Aorta (tissue), 5 donors: ENCODE measurements around the gene DLX4. TPM values are rescaled to one million over a fixed set of nuclear protein-coding genes. Genes with fewer than 3 reads are reported as not detected.

Source experiments
- ATAC-seq: fragments of 200-7000 bp; cut with Tn5 transposase; one replicate; pipeline ENCODE4 v1.9.1; 2022; ENCODE audit warnings: moderate library complexity; ENCODE audit not compliant: low FRiP score
- DNase-seq, 2 donors: peaks; one replicate each; pipeline ENCODE4 v3.0.0-alpha.2; 2020
- H3K27ac ChIP-seq, 2 donors: one replicate each; pipeline ENCODE4 v1.5.1; 2013; ENCODE audit warnings: low read length in 2 of 2, mild to moderate bottlenecking in 2 of 2, moderate library complexity in 2 of 2, control low read depth in 1 of 2, inconsistent platforms in 1 of 2, low read depth in 1 of 2
- H3K27me3 ChIP-seq, 2 donors: one replicate each; pipeline ENCODE4 v1.6.1; 2013; ENCODE audit warnings: control low read depth in 1 of 2, low read length in 1 of 2, mild to moderate bottlenecking in 1 of 2, moderate library complexity in 1 of 2; ENCODE audit not compliant: insufficient read depth in 2 of 2, control insufficient read depth in 1 of 2
- H3K36me3 ChIP-seq, 2 donors: one replicate each; pipeline ENCODE4 v1.6.1; 2013; ENCODE audit warnings: control low read depth in 1 of 2, low read length in 1 of 2, mild to moderate bottlenecking in 1 of 2; ENCODE audit not compliant: insufficient read depth in 2 of 2, control insufficient read depth in 1 of 2
- H3K4me1 ChIP-seq, 2 donors: one replicate each; pipeline ENCODE4 v1.6.1; 2013; ENCODE audit warnings: low read length in 2 of 2, control low read depth in 1 of 2, mild to moderate bottlenecking in 1 of 2, moderate library complexity in 1 of 2; ENCODE audit not compliant: insufficient read depth in 2 of 2, control insufficient read depth in 1 of 2
- H3K4me3 ChIP-seq, 2 donors: one replicate each; pipeline ENCODE4 v1.5.1; 2013; ENCODE audit warnings: low read length in 2 of 2, control low read depth in 1 of 2, mild to moderate bottlenecking in 1 of 2
- H3K9me3 ChIP-seq: one replicate; pipeline ENCODE4 v1.6.1; 2013; ENCODE audit warnings: mild to moderate bottlenecking, low read length; ENCODE audit not compliant: control insufficient read depth
- WGBS, 2 donors: extraction: QIAGEN DNeasy Blood & Tissue Kit; methylation state at CpG; one replicate each; pipeline ENCODE4 v1.1.7; 2013; 5-methylcytosine and 5-hydroxymethylcytosine counted together
- intact Hi-C, 2 donors: fragments of 100-400 bp; cut with DNase I; formaldehyde crosslinking; loops; one replicate each; pipeline versions ENCODE4 v1.14.2 to v1.15.0; 2022
- polyA plus RNA-seq, 2 donors: library from polyadenylated mRNA; stranded (reverse); fragments of 200-250 nt; gene quantifications; one replicate each; pipeline ENCODE4 v1.2.3, GENCODE V29; 2013
- total RNA-seq, 2 donors: library from RNA; stranded (reverse); fragmentation: NEBNext Ultra II Directional; extraction: Animal tissue kit (Norgen Biotek cat#: 25700); gene quantifications; one replicate each; pipeline ENCODE4 v1.2.1, GENCODE V29; 2021
- donor health status: healthy with polysubstance abuse.
- donor health status: Bipolar disorder and iron deficiency.
- donor health status: DM: no; HTN: no; CAD: no.
- donor health status: DM: no; HTN: no; CAD: no.
- donor health status: DM: yes; HTN: yes; CAD: no.

DLX4 gene
- total and polyA plus RNA-seq, 4 donors = 0.39 to 0.50 TPM; not detected in 2

GRCh38 chr17:49986396-49987289 lies 17.7 kb downstream of the DLX4 start:
- no peaks in the 10 kb centered on the region for H3K36me3 ChIP-seq
- intact Hi-C loops = no loop called here
- no peaks in the 10 kb centered on the region for H3K4me1 ChIP-seq
- ATAC-seq = no peak
- H3K4me3 ChIP-seq = no peak overlapping the region
- no peaks in the 10 kb centered on the region for H3K27me3 ChIP-seq
- H3K9me3 ChIP-seq = no peaks in the 10 kb centered on the region
- WGBS, 2 donors = 78 to 82% methylated on average over 6 of the region's 6 CpGs
- H3K27ac ChIP-seq = no peak overlapping the region
- peak in 1 of 2 donors; percentile 21 for DNase-seq

DNA sequence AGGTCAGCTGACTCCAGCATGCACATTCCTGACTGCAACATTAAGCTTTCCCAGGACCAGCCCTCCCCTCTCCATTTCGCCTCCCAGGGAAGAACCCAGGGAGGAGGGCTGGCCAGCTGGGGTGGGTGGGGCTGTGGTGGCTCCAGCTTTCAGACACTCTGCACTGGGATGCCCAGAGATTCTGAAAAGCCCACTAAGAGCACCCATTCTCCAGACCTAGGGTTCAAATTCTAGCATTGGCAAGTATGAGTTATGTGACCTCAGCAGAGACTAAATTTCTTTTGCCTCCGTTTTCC lies 18.2 kb downstream of the DLX4 start:
- DNase-seq (peak in 1 of 2 donors; percentile 28), ATAC-seq (no peak)
- H3K27ac ChIP-seq = no peak overlapping the region
- intact Hi-C loops = no loop called here
- no peaks in the 10 kb centered on the region for H3K9me3 ChIP-seq
- H3K36me3 ChIP-seq = no peaks in the 10 kb centered on the region
- H3K27me3 ChIP-seq = no peaks in the 10 kb centered on the region
- WGBS, 2 donors = 41 to 49% methylated on average over 2 of the region's 2 CpGs
- H3K4me1 ChIP-seq = no peaks in the 10 kb centered on the region
- H3K4me3 ChIP-seq = no peak overlapping the region

DNA sequence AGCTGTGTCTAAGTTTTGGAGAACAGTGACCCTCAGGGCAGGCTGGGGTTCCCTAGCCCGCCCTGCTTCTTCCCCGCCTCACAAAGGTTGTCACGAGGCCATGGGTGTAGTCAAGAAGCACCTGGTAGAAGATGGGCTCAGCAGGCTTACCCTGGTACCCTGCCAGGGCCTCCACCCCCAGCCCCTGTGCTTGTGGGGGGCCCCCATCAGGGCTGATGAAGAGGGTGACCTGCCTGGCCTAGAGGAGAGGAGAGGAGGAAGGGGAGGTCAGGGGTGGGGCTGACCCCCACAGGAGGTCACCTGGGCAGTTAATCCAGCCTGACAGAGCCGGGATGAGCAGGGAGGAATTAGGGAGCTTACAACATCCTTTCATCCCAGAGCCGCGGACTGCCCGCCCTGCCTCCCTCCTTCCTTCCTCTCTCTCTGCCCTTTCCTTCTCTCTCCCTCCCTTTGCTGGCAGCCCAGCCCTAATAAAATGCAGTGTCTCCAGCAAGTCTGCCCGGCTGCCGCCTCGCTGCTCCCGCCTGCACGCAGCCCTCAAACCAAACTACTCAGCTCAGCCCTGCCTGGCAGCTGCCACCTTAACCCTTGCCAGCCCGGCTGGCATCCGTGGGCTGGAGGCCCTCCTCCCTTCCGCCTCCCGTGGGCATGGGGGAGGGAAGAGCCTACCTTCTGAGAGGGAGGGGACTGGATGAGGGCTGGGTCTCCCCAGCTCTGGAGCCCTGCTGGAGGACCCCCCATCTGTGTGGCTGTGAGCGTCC lies 18.9 kb downstream of the DLX4 start:
- Histone ChIP-seq H3K27ac (no peak overlapping the region), H3K27me3 (no peaks in the 10 kb centered on the region)
- DNase-seq = peak in 1 of 2 donors; percentile 78

DNA sequence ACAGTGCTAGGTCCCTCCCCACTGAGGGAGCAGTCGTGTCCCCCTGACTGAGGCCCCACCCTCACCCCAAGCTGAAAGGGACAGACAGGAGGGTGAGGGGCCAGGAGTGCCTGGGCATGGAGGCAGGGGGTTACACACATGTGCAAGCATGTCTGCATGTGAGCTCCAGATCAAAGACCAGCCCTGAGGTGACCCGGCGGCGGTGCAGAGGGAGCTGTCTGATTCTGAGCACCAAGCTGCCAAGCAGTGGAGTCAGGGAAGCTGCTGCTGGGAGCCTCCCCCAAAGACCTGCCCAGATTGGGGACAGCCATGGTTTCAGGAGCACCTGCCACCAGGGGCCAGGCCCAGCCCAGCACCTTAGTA lies 20.5 kb downstream of the DLX4 start:
- DNase-seq = peak in 1 of 2 donors; percentile 69
- Histone ChIP-seq H3K36me3 (no peaks in the 10 kb centered on the region), H3K27ac (no peak overlapping the region), H3K9me3 (no peaks in the 10 kb centered on the region), H3K4me1 (no peaks in the 10 kb centered on the region), H3K4me3 (no peak overlapping the region), H3K27me3 (no peaks in the 10 kb centered on the region)
- intact Hi-C loops = no loop called here
- WGBS, 2 donors = 87% methylated on average over 4 of the region's 4 CpGs
- no peak for ATAC-seq

More for the DNA sequence above, 18.9 kb downstream of the DLX4 start:
- intact Hi-C loops = no loop called here
- H3K4me1 ChIP-seq = no peaks in the 10 kb centered on the region
- H3K4me3 ChIP-seq = no peak overlapping the region
- peak; percentile 27 for ATAC-seq
- WGBS, 2 donors = 15% methylated on average over 17 of the region's 17 CpGs
- H3K9me3 ChIP-seq = no peaks in the 10 kb centered on the region
- H3K36me3 ChIP-seq = no peaks in the 10 kb centered on the region

- Histone ChIP-seq H3K27ac (no peak overlapping the region), H3K36me3 (no peaks in the 10 kb centered on the region), H3K9me3 (no peaks in the 10 kb centered on the region), H3K4me1 (no peaks in the 10 kb centered on the region), H3K4me3 (no peak overlapping the region), H3K27me3 (no peaks in the 10 kb centered on the region)
- WGBS, 2 donors = 81 to 82% methylated on average over 3 of the region's 3 CpGs
- intact Hi-C loops = loop anchor here in 1 of 2 donors (10.0 kb wide), 1 partner anchor 296 kb away; no protein-coding TSS in a partner anchor
- DNase-seq (peak in 1 of 2 donors; percentile 22), ATAC-seq (no peak)
Measured at GRCh38 chr17:49990331-49990730, 21.3 kb downstream of the DLX4 start.

GRCh38 chr17:49990921-49991320 lies 21.9 kb downstream of the DLX4 start:
- intact Hi-C loops = loop anchor here in 1 of 2 donors (10.0 kb wide), 1 partner anchor 296 kb away; no protein-coding TSS in a partner anchor
- no peaks in the 10 kb centered on the region for H3K27me3 ChIP-seq
- WGBS, 2 donors = 90 to 93% methylated on average over 8 of the region's 8 CpGs

DNA sequence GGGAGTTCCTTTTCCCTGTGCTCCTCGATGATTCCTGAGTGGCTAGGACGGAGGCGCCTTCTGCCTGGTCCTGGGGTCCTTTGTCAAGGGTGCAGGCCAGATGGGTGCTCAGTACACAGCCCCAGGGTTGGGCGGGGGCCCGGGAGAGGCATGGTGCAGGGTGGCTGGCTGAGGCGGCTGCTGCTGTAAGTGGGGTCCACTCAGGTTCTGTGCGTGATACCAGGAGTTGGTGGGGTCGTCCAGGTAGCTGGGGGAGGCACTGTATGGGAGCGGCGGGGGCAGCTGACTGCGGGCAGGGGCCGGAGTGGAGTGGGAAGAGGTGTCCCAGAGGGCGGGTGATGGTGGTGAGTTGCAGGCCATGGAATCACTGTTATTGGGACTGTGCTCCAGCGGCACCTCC lies 22.4 kb downstream of the DLX4 start:
- DNase-seq (peak in 1 of 2 donors; percentile 70), ATAC-seq (no peak)
- WGBS, 2 donors = 91 to 93% methylated on average over 14 of the region's 14 CpGs
- no peak overlapping the region for H3K4me3 ChIP-seq
- no peaks in the 10 kb centered on the region for H3K9me3 ChIP-seq
- H3K27ac ChIP-seq = no peak overlapping the region
- H3K27me3 ChIP-seq = no peaks in the 10 kb centered on the region
- no peaks in the 10 kb centered on the region for H3K4me1 ChIP-seq
- intact Hi-C loops = loop anchor here in 1 of 2 donors (10.0 kb wide), 1 partner anchor 297 kb away; no protein-coding TSS in a partner anchor
- no peaks in the 10 kb centered on the region for H3K36me3 ChIP-seq

More at GRCh38 chr17:49990921-49991320, 21.9 kb downstream of the DLX4 start:
- Histone ChIP-seq H3K4me3 (no peak overlapping the region), H3K27ac (no peak overlapping the region), H3K4me1 (no peaks in the 10 kb centered on the region), H3K9me3 (no peaks in the 10 kb centered on the region), H3K36me3 (no peaks in the 10 kb centered on the region)
- peak in 1 of 2 donors; percentile 56 for DNase-seq
- ATAC-seq = no peak

GRCh38 chr17:49992191-49992932 lies 23.4 kb downstream of the DLX4 start:
- 91 to 95% methylated on average over 13 of the region's 13 CpGs for WGBS, 2 donors
- Histone ChIP-seq H3K27me3 (no peaks in the 10 kb centered on the region), H3K4me1 (no peaks in the 10 kb centered on the region), H3K9me3 (no peaks in the 10 kb centered on the region), H3K36me3 (no peaks in the 10 kb centered on the region), H3K4me3 (no peak overlapping the region), H3K27ac (no peak overlapping the region)
- intact Hi-C loops = loop anchor here in 1 of 2 donors (10.0 kb wide), 1 partner anchor 298 kb away; no protein-coding TSS in a partner anchor
- peak in 1 of 2 donors; percentile 54 for DNase-seq
- no peak for ATAC-seq
